Measurements from ENCODE around the gene ADAM15. TPM values are rescaled to one million over a fixed set of nuclear protein-coding genes. Genes with fewer than 3 reads are reported as not detected.
A peak's percentile ranks its signal among the peaks of the same experiment; 100 is the strongest.

Gene ADAM15
- total RNA-seq, 2 experiments from 2014 or later = 54.3 to 60.5 TPM

DNA sequence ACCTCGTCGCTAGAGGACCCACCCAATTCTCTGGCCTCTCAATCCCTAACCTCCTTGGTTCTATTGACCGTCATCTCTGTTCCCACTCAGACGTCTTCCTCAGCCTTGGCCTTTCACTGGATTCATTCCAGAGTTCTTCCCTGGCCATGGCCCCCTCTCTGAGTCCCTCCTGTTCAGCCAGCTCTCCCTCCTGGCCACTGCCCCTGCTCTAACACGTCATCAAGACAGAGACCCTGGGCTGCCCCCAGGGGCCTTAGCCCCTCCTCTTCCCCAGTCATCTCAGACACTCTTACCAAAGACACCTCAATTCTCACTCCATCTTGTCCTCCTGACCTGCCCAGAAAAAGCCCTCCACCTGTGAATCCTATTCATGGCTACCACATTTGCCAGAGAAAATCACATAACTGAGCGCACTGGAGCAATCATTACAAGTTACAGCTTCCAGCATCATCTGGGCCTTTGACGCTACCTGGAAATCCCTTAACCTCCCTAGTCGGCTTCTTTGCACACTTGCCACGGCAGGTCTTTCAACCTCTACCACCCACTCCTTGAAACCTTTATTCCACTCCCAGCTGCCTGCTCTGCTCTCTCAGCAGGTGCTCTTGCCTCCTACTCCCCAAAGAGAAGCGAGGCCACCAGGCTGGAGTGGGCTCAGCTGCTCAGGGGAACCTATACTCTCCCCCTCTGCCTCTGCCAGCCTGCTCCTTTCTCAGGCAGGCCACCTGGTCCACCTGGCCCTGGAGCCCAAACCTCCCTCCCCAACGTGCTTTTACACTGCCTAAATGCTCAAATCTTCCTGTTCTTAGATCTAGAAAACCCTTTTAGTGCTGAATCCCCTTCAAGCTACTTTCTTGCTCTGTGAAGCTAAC lies 31.5 kb upstream of the ADAM15 start:
- intact Hi-C loops (cut with micrococcal nuclease) = no loop called here
- Mint-ChIP-seq H3K36me3 (peaks cover 21% of the 10 kb centered on the region), H3K27me3 (no peaks in the 10 kb centered on the region), H3K4me3 (no peak overlapping the region), H3K9me3 (no peaks in the 10 kb centered on the region), H3K27ac (peak overlapping the region; percentile 18), H3K4me1 (ENCODE audit: low read depth) (peaks cover 45% of the 10 kb centered on the region)
- POLR2A ChIA-PET = interaction anchor here (0.8 to 4.9 kb wide), 6 partner anchors 10 to 83 kb away, joined by 3 to 31 read pairs (median 4); partner anchors contain the start of genes FLAD1 and PMVK
- no peak for DNase-seq
- CTCF ChIA-PET = interaction anchor here (1.0 to 9.8 kb wide), 9 partner anchors 9 to 460 kb away, joined by 3 to 144 read pairs (median 5); partner anchors contain the start of genes ADAM15, LENEP and PYGO2

DNA sequence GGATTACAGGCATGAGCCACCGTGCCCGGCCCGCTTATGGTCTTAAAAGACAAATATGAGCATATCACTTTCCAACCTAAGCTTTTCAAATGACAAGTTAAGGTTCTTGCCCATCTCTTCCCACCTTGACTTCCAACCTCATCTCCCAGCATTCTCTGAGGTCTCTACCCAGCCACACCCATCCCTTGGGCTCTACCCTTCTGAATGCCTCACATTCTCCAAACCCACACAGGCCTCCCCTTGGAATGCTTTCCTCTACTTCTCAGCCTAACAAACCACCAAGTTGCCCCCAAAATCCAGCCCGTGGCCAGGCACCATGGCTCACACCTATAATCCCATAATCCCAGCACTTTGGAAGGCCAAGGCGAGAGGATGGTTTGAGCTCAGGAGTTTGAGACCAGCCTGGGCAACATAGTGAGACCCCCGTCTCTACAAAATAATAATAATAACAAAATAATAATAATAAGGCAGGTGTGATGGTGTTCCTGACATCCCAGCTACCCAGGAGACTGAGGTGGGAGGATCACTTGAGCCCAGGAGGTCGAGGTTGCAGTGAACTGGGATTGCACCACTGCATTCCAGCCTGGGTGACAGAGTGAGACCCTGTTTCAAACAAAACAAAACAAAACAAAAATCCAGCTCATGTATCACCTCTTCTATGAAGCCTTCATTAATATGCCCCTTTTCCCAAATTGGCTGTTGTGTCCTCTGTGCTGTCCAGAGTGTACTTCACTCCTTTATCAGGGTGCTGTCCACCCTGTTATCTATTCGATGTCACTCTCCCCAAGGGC lies 28.8 kb upstream of the ADAM15 start:
- no peak for DNase-seq
- Mint-ChIP-seq H3K9me3 (no peaks in the 10 kb centered on the region), H3K4me3 (no peak overlapping the region), H3K4me1 (ENCODE audit: low read depth) (peaks cover 25% of the 10 kb centered on the region), H3K36me3 (peaks cover 8% of the 10 kb centered on the region), H3K27me3 (no peaks in the 10 kb centered on the region), H3K27ac (no peak overlapping the region)
- ChIA-PET CTCF (interaction anchor here (0.9 to 3.1 kb wide), 4 partner anchors 22 to 69 kb away, joined by 3 to 14 read pairs (median 4); partner anchors contain the start of gene ADAM15), POLR2A (no interaction called here)
- intact Hi-C loops (cut with micrococcal nuclease) = no loop called here

DNA sequence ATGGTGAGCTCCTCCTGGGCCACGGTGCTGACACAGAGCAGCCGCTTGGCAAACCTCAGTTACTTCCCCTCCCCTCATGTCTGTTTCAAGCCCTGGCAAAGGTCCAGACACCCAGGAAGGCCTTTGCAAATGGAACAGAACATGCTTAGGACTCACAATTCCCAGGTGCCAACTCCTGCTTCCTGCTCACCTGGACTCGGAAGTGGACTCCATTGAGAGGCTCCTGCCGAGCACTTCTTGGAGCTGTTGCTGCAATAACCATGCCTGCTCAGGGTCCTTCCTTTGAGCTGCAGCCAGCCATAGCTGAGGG lies 28.2 kb upstream of the ADAM15 start:
- no peaks in the 10 kb centered on the region for H3K9me3 Mint-ChIP-seq
- intact Hi-C loops (cut with micrococcal nuclease) = no loop called here
- no peak for DNase-seq
- POLR2A ChIA-PET = no interaction called here
- no peak overlapping the region for H3K4me3 Mint-ChIP-seq
- no peak overlapping the region for H3K27ac Mint-ChIP-seq
- CTCF ChIA-PET = interaction anchor here (0.9 to 3.1 kb wide), 3 partner anchors 22 to 39 kb away, joined by 3 to 14 read pairs (median 6); partner anchors contain the start of gene ADAM15
- H3K27me3 Mint-ChIP-seq = no peaks in the 10 kb centered on the region
- H3K36me3 Mint-ChIP-seq = peaks cover 6% of the 10 kb centered on the region
- H3K4me1 Mint-ChIP-seq (ENCODE audit: low read depth) = peaks cover 21% of the 10 kb centered on the region

DNA sequence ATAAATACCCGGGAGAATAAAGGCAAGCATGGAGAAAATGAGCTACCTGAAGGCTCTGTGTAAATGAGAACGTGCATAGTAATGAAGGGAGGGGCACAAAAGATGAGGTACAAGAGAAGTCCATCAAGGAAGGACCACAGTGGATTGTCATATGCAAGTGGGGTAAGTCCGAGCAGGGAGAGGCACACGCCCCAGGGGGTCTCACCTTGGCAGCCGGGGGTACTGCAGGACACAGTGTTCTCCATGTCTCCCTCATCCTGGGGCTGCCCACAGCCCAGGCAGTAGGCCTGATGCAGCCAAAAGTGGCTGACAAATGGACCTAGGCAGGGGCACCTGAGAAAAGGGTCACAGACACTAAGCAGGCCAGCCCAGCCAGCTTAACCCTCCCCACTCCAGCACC lies 27.5 kb upstream of the ADAM15 start:
- ChIA-PET POLR2A (no interaction called here), CTCF (interaction anchor here (1.5 kb wide), 1 partner anchor 28 kb away, joined by 6 read pairs; the partner anchor contains the start of gene ADAM15)
- H3K4me1 Mint-ChIP-seq (ENCODE audit: low read depth) = peaks cover 18% of the 10 kb centered on the region
- intact Hi-C loops (cut with micrococcal nuclease) = no loop called here
- DNase-seq = no peak
- H3K27me3 Mint-ChIP-seq = no peaks in the 10 kb centered on the region
- H3K4me3 Mint-ChIP-seq = no peak overlapping the region
- H3K36me3 Mint-ChIP-seq = peaks cover 6% of the 10 kb centered on the region
- H3K9me3 Mint-ChIP-seq = no peaks in the 10 kb centered on the region
- H3K27ac Mint-ChIP-seq = no peak overlapping the region

DNA sequence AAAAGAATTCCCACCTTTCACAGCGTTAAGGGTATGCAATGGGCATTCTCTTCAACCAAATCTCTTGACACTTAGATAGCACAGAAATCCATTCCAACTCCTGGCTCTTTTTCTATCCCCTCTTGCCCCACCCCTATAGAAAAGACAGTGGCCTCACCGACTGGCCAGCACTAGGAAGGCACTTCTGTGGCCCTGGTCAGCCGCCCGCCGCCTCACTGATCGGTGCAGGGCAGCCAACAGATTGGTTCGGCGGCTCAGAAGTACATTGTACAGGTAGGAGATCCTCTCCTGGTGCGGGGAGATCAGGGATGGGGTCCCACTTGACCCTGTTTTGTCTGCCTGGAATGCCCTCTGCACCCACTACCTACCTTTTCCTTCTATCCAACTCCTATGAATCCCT lies 26.8 kb upstream of the ADAM15 start:
- POLR2A ChIA-PET = no interaction called here
- CTCF ChIA-PET = no interaction called here

DNA sequence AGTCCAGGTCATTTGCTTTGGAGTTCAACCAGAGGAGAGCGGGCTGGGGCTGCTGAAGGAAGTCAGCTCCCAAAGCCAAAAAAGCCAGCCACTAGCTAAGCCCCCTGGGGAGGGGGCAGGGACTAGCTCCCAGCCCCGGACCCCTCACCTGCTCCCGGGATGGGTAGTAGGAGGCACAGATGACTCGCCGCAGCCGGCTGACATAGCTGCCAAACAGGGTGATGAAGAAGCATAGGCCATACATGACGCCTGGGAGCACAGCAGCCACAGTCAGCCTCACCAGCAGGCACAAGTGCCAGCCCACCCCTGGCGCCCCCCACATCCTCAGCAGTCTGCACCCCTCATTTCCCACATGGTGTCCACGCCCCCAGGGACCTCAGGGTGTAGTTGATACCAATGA lies 25.0 kb upstream of the ADAM15 start:
- H3K9me3 Mint-ChIP-seq = no peaks in the 10 kb centered on the region
- no peak for DNase-seq
- ChIA-PET CTCF (no interaction called here), POLR2A (no interaction called here)
- H3K4me1 Mint-ChIP-seq (ENCODE audit: low read depth) = peaks cover 4% of the 10 kb centered on the region
- no peaks in the 10 kb centered on the region for H3K36me3 Mint-ChIP-seq
- H3K4me3 Mint-ChIP-seq = no peak overlapping the region
- H3K27ac Mint-ChIP-seq = no peak overlapping the region
- H3K27me3 Mint-ChIP-seq = no peaks in the 10 kb centered on the region
- intact Hi-C loops (cut with micrococcal nuclease) = no loop called here

More for the DNA sequence above, 26.8 kb upstream of the ADAM15 start:
- no peak for DNase-seq
- peaks cover 5% of the 10 kb centered on the region for H3K36me3 Mint-ChIP-seq
- H3K4me3 Mint-ChIP-seq = no peak overlapping the region
- intact Hi-C loops (cut with micrococcal nuclease) = no loop called here
- H3K9me3 Mint-ChIP-seq = no peaks in the 10 kb centered on the region
- H3K27me3 Mint-ChIP-seq = no peaks in the 10 kb centered on the region
- H3K27ac Mint-ChIP-seq = no peak overlapping the region
- H3K4me1 Mint-ChIP-seq (ENCODE audit: low read depth) = peaks cover 11% of the 10 kb centered on the region

DNA sequence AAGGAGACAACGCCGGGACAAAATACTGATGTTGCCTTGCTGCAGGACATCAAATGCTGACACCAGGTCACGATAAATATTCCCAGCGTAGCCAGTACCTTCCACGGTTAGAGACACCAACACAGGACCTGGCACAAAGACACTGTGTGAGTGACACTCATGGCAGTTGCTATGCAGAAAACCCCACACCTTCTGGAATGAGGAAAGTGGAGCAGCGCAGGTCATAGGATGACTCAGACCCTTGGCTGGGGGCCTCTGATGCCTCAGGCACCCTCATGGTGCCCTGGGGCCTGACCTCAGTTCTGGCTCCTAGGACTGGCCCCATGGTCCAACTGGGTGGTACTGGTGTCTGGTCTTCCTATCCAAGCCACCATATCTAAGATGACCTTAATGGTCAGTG lies 24.5 kb upstream of the ADAM15 start:
- H3K4me1 Mint-ChIP-seq (ENCODE audit: low read depth) = peaks cover 4% of the 10 kb centered on the region
- ChIA-PET CTCF (interaction anchor here (2.7 kb wide), 1 partner anchor 18 kb away, joined by 8 read pairs; no protein-coding TSS in a partner anchor), POLR2A (no interaction called here)
- no peaks in the 10 kb centered on the region for H3K27me3 Mint-ChIP-seq
- no peaks in the 10 kb centered on the region for H3K9me3 Mint-ChIP-seq
- H3K36me3 Mint-ChIP-seq = no peaks in the 10 kb centered on the region
- DNase-seq = no peak
- no peak overlapping the region for H3K4me3 Mint-ChIP-seq
- intact Hi-C loops (cut with micrococcal nuclease) = no loop called here
- no peak overlapping the region for H3K27ac Mint-ChIP-seq

DNA sequence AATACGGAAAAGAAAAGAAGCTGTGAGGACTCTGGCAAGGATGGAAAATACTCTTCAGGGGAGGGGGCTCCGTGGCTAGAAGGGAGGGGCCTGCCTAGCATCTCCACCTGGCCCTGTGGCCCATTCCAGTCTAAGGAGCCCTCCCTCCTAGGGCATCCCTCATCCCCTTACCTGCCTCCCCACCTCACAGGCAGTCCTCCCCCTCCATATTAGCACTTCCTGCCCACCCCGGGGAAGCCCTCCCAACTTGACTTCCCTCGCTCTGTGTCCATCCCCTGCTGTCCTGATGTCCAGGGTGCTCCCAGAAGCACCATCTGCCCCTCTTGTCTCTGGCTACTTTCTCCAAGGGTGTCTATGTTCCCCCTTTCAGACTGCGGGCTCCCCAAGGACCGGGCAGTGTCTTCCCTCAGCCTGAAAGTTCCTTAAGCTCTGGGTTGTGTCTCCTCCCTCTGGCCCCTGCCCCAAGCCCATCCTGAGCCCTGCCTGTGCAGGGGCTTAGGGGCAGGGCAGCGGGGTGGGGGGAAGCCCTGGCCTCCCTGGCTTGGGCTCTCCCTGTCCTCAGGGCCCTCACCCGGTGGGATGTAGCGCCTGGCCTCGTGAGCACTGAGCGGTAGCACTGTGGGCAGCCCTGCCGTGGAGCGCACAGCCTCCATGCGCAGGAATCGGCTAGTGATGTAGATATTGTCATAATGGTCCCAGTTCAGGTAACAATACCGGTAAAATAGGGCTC lies 21.4 kb upstream of the ADAM15 start:
- Mint-ChIP-seq H3K9me3 (no peaks in the 10 kb centered on the region), H3K4me1 (ENCODE audit: low read depth) (no peaks in the 10 kb centered on the region), H3K27me3 (no peaks in the 10 kb centered on the region), H3K36me3 (no peaks in the 10 kb centered on the region), H3K27ac (no peak overlapping the region), H3K4me3 (no peak overlapping the region)
- intact Hi-C loops (cut with micrococcal nuclease) = no loop called here
- no peak for DNase-seq
- CTCF ChIA-PET = interaction anchor here (0.6 kb wide), 1 partner anchor 32 kb away, joined by 5 read pairs; no protein-coding TSS in a partner anchor
- POLR2A ChIA-PET = no interaction called here

DNA sequence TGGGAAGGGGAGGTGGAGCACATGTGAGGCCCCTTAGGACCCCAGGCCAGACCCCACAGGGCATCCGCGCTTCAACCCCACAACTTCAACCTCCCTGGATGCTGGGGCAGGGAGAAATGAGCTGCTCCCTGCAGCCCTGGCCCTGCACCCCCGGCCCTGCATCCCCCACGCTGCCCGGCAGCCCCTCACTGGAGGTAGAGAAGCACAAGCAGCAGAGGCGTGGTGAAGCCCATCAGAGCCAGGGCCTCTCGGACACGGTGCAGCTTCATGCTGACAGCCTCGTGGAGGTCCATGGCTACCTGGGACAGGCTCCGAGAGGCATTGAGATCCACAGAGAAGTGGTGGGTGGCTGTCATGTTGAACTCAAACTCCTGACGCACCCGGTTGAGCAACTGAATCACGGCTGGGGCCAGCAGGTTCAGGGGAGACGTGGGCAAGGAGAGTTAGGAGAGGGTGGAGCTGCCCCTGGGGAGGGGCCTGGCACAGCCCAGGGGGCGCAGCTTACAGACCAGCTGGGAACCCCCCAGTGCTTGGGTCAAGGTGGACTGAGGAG lies 20.8 kb upstream of the ADAM15 start:
- no peak overlapping the region for H3K27ac Mint-ChIP-seq
- ChIA-PET CTCF (interaction anchor here (0.6 kb wide), 1 partner anchor 32 kb away, joined by 5 read pairs; no protein-coding TSS in a partner anchor), POLR2A (no interaction called here)
- no peaks in the 10 kb centered on the region for H3K4me1 Mint-ChIP-seq (ENCODE audit: low read depth)
- H3K9me3 Mint-ChIP-seq = no peaks in the 10 kb centered on the region
- no peaks in the 10 kb centered on the region for H3K27me3 Mint-ChIP-seq
- no peak for DNase-seq
- H3K36me3 Mint-ChIP-seq = no peaks in the 10 kb centered on the region
- no peak overlapping the region for H3K4me3 Mint-ChIP-seq
- intact Hi-C loops (cut with micrococcal nuclease) = no loop called here

DNA sequence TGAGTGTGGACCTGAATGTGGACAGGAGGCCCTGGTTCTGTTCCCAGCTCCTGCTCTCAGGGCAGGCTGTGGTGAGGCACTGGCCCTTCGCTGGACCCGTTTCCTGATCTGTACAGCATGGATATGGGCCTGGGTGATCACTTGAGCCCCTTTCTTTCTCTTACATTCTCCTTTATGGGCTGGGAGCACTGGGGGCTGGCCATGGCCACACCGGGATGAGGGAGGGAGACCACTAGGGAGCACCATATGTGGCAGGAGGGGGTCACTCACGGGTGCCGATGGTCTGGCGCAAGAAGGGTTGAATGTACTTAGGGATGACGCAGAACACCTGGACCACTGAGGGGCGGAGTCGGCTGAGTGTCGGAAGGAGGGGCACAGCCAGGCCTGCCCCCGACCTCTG lies 20.2 kb upstream of the ADAM15 start:
- no peaks in the 10 kb centered on the region for H3K4me1 Mint-ChIP-seq (ENCODE audit: low read depth)
- H3K27me3 Mint-ChIP-seq = no peaks in the 10 kb centered on the region
- no peaks in the 10 kb centered on the region for H3K9me3 Mint-ChIP-seq
- no peaks in the 10 kb centered on the region for H3K36me3 Mint-ChIP-seq
- no peak for DNase-seq
- CTCF ChIA-PET = no interaction called here
- no peak overlapping the region for H3K4me3 Mint-ChIP-seq
- POLR2A ChIA-PET = no interaction called here
- no peak overlapping the region for H3K27ac Mint-ChIP-seq
- intact Hi-C loops (cut with micrococcal nuclease) = no loop called here

DNA sequence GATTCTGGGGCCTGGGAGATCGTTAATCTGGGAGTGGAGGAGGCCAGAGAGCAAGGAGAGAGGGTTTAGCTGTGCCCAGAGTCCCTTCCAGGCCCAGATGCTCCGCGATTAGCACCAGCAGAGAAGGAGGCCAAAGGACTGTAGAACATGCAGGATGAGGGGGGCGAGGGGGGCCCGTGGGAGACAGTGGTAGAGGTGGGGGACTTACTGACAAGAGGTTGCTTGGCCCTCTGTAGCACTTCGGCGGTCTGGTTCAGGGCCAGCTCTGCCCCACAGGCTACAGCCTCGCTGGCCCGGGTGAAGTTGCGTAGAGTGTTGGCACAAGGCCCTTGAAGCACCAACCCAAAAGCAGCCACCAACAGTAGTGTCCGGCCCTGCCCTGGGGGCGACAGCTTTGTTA lies 18.2 kb upstream of the ADAM15 start:
- no peaks in the 10 kb centered on the region for H3K9me3 Mint-ChIP-seq
- no peak overlapping the region for H3K27ac Mint-ChIP-seq

More for the DNA sequence above, 18.2 kb upstream of the ADAM15 start:
- Mint-ChIP-seq H3K36me3 (no peaks in the 10 kb centered on the region), H3K4me1 (ENCODE audit: low read depth) (no peaks in the 10 kb centered on the region), H3K27me3 (no peaks in the 10 kb centered on the region), H3K4me3 (no peak overlapping the region)
- no peak for DNase-seq
- POLR2A ChIA-PET = no interaction called here
- CTCF ChIA-PET = interaction anchor here (1.1 to 1.2 kb wide), 2 partner anchors 12 to 29 kb away, joined by 3 read pairs; no protein-coding TSS in a partner anchor
- intact Hi-C loops (cut with micrococcal nuclease) = no loop called here
